T1000 (cell line): ENCODE results near the gene ADAD1.
"Not testable (repeated sequence)": the region's sequence is repeated elsewhere in the genome, so short reads cannot be mapped to it uniquely, and the experiment has no call there.

ENCODE experiments used
- DNase-seq: peaks from one replicate; lab custom pipeline; 2025; ENCODE audit warnings: mixed read lengths; lab: John Stamatoyannopoulos, UW

Gene ADAD1

GRCh38 chr4:122378711-122379110 lies at the start of gene ADAD1:
ADAD1 (plus strand) TSS chr4:122379011; CDS start chr4:122380070, 1,059 bp downstream.
- DNase-seq = no peak

- DNase-seq = no peak
Measured at GRCh38 chr4:122329876-122330565, 48.8 kb upstream of the ADAD1 start.

DNA sequence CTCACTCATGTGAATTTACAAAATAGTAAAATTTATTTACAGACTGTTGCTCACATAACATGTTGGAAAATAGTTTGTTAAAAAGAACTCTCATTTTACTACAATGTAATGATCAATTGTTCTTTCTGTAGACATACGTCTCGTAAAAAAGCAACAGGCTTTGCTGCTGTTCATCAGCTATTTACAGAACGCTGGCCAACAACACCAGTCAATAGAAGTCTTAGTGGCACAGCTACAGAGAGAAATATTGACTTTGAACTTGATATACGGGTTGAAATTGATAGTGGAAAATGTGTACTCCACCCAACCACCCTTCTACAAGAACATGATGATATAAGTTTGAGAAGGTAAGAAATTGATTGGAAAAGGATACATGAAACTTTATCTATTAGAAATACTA lies 47.6 kb upstream of the ADAD1 start:
- DNase-seq = no peak

- no peak for DNase-seq
Measured at GRCh38 chr4:122334828-122335227, 44.0 kb upstream of the ADAD1 start.

- DNase-seq = no peak
Measured at GRCh38 chr4:122341886-122342285, 36.9 kb upstream of the ADAD1 start.

- no peak for DNase-seq
Measured at GRCh38 chr4:122346036-122346435, 32.8 kb upstream of the ADAD1 start.

DNA sequence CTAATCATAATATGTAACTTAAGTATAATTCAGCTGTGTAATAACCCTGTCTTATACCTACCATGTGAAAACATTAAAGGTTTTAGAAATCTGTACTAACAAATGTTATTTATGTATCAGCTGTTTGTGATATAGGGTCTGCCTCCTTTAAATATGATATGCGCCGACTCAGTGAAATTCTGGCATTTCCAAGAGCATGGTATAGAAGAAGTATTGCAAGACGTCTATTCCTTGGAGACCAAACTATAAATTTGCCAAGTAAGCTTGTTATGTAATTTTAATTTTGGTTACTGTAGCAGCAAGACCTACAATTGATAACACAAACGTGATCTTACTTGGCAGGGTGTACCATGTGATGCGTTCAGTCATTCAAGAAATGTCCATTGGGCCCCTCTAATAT lies 32.3 kb upstream of the ADAD1 start:
- DNase-seq = no peak

DNA sequence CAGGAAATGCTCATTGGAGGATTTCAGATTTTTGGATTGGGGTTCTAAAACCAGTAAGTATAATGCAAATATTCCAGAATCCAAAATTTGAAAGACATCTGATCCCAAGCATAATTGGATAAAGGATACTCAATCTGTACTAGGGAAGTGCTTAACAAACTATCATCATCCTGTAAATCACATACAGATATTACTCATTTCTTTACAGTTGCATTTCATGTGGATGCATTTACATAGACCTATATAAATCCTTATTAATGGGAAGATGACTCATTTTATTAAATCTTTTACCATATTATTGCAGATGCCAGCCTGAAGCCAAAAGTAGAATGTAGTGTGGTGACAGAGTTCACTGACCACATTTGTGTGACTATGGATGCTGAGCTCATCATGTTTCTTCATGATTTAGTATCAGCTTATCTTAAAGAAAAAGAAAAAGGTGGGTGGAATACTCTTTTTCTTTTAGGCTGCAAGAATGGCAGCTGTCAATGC lies 22.4 kb upstream of the ADAD1 start:
- DNase-seq = no peak

GRCh38 chr4:122360754-122361153 lies 18.1 kb upstream of the ADAD1 start:
- DNase-seq = no peak

DNA sequence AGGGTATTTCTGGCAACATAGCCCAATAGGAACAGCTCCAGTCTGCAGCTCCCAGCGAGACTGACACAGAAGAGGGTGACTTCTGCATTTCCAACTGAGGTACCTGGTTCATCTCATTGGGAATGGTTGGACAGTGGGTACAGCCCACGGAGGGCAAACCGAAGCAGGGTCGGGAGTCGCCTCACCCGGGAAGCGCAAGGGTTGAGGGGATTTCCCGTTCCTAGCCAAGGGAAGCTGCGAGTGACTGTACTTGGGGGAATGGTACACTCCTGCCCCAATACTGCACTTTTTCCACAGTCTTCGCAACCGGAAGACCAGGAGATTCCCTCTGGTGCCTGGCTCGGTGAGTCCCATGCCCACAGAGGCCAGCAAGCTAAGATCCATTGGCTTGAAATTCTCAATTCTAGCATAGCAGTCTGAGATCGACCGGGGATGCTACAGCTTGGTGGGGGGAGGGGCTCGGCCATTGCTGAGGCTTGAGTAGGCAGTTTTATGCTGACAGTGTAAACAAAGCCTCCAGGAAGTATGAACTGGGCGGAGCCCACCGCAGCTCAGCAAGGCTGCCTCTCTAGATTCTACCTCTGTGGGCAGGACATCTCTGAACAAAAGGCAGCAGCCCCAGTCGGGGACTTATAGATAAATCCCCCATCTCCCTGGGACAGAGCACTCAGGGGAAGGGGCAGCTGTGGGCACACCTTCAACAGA lies 14.0 kb upstream of the ADAD1 start:
- no peak for DNase-seq

GRCh38 chr4:122368786-122369185 lies 10.0 kb upstream of the ADAD1 start:
- DNase-seq = not testable (repeated sequence)

DNA sequence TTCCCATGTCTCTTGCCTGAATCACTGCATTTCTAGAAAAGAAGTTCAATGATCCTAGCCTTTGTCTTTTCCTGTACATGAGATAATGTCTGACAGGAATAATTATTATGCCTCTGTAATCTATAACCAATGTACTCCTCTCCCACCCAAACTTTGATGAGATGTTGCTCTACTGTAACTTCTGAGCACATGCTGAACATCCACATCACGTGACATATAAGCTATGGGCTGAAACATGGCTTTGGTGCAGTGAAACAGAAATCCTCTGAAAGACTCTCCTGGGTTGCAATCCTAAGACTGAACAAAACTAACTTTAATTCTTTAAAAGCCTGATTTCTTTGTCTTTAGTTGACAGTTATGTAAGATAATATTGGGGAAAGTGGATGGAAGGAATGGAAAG lies 1.5 kb upstream of the ADAD1 start:
- DNase-seq = no peak

GRCh38 chr4:122379239-122379638 lies 428 bp downstream of the ADAD1 start:
- no peak for DNase-seq

- DNase-seq = no peak
Measured at GRCh38 chr4:122383341-122383740, 4.5 kb downstream of the ADAD1 start.

- DNase-seq = no peak
Measured at GRCh38 chr4:122384245-122384644, 5.4 kb downstream of the ADAD1 start.

DNA sequence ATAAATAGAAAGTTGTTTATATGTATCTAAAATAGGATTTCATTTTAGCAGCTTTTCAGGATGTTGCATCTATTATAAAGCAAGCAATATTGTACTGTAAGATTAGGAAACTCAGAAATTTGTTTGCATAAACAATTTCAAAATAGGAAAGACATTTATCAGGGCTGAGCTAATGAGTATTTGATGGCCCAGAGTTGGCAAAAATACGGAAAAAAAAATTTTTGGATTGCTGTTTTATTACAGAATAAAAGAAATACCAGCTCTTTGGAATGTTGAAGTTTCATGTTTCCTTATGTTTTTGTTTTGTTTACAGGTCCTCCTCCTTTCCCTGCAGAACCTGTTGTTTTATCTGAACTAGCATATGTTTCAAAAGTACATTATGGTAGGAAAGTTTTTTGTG lies 14.5 kb downstream of the ADAD1 start:
- DNase-seq = no peak

DNA sequence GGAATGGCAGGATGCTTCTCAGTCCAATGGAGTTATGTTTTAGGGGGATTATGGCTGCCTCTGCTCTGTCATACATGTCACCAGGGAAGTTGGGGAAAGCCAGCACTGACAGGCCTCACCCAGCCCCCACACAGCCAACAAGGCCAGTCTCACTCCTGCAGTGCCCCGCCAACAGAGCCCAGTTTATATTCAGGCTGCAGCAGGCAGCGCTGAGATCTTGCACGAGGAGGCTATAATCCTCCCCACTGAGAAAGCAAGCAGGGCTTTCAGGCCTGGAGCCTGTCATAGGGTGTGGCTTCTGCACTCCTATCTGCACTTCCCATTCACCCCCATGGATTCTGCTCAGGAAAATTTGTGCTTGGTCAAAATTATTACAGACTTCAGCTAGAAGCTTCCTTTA lies 25.1 kb downstream of the ADAD1 start:
- no peak for DNase-seq

GRCh38 chr4:122412547-122412946 lies 33.7 kb downstream of the ADAD1 start:
- no peak for DNase-seq

DNA sequence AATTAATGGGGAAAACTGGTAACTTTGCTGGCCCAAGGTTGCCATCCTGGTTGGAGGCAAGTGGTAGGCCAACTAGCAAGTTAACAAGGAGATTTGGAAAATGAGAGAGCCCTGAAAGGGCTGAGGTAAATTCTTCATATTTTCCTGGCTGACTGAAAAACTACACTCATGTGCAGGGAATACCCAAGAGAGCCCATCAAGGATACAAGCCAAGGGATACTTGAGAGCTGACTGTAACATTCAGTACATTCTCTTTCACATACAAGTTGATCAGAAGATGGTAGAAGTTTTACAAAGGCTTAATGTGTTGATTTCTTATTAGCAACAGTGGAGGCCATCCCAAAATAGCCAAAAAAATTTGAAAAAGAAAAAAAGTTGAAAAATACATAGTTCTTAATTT lies 44.4 kb downstream of the ADAD1 start:
- DNase-seq = no peak

GRCh38 chr4:122431351-122431750 lies 52.5 kb downstream of the ADAD1 start:
- DNase-seq = no peak

DNA sequence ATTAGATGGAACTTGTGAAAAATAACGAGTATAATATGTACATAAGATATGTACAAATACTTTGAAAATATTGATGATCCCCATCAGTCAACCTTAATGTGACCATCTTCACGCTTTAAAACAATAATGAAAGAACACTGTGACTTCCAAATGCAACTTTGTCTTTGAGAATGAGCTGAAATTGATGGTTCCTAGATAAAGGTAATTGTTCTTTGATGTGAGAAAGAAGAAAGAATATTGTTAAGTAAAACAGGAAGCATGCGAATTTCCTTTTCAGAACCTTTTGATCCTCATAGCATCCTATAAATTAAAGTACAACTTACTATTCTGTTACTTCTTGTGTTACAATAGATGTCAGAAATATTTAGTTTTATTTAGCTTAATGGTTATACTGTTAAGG lies 55.5 kb downstream of the ADAD1 start:
- no peak for DNase-seq

DNA sequence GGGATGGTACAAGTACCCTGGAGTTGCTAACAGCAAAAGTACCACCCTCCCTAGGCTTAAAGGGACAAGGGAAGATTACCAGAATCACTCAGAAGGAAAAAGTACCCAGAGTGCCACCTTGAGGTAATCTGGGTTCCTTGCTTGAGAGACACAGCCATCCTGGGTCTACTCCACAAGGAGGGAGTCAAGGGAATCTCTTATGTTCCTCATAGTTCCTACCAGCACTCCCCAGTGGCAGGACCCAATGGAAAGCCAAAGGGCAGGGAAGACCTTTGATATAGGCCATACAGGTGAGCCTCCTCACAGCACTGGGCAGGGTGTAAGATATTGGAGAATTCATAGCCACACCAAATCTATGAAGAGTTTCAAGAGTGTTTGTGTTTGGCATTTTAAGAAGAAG lies 72.0 kb downstream of the ADAD1 start:
- no peak for DNase-seq

GRCh38 chr4:122453384-122453995 lies 74.7 kb downstream of the ADAD1 start:
- DNase-seq = no peak
